Esophagus muscularis mucosa (tissue), 2 donors: Measurements from ENCODE around the gene TRIM24.

Source experiments
- EP300 ChIP-seq: sonication (generic); formaldehyde crosslinking; IDR thresholded peaks from one replicate; pipeline ENCODE4 v1.6.1; 2017; ENCODE audit warnings: antibody characterized with exemption
- POLR2A ChIP-seq: fragments of 450-650 bp; IDR thresholded peaks from one replicate; pipeline ENCODE4 v1.6.1; 2017; ENCODE audit warnings: antibody characterized with exemption, moderate library complexity, mild to moderate bottlenecking, low read depth

DNA sequence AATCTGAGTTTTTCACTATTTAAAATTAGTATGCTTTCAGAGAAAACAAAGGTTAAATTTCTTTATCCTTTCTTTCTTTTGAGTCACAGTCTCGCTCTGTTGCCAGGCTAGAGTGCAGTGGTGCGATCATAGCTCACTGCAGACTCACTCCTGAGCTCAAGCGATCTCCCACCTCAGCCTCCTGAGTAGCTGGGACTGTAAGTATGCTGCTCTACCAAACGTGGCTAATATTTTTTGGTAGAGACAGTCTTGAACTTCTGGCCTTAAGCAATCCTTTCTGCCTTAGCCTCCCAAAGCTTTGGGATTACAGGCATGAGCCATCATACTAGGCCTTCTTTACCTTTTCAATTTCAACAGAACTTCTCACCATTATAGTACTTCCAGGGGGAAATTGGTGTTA lies 113.7 kb downstream of the TRIM24 start:
- TF ChIP-seq POLR2A (no peak), EP300 (no peak)
